Embryonic facial prominence (tissue), 1 donor: ENCODE measurements around the gene CD177.
"Not testable (repeated sequence)": the region's sequence is repeated elsewhere in the genome, so short reads cannot be mapped to it uniquely, and the experiment has no call there.

Experiments used
- DNase-seq: peaks from one replicate; pipeline ENCODE4 v3.0.0-alpha.2; 2016; ENCODE audit errors: extremely low spot score

CD177 gene

GRCh38 chr19:43332058-43332922 lies 21.2 kb upstream of the CD177 start:
- no peak for DNase-seq

DNA sequence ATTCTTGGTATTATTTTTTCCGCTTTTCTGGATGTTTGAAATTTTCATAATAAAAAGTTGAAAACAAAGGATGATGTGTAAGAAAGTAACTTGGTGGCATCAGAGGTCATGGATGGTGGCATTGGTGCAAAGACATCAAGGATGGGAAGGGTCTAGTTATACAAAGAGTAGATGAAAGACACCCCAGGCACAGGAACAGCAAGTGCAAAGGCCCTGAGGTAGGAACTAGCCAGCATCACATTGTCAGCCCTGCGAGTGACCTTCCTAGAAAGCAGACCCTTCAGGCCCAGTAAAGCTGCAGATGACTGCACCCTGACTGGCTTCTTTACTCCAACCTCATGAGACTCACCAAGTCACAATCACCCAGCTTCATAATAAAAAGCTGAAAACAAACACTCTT lies 17.0 kb upstream of the CD177 start:
- not testable (repeated sequence) for DNase-seq

DNA sequence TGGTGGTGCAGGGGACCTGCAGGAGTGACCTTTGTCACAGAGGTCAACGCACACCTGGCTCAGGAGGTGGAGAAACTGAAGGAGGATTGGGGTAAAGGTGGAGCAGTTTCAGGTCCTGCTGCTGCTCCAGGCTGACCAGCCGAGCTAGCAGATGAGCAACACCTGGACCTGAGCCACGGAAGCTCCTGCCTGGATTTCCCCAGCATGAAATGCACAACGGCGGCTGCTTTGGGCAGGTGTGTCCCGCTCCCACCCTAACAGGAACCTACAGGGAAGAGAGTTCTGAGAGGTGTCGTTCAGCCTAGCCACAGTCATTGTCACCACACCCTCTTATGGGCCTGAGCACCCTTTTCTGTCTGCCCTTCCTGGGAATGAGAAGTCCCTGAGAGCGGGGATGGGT lies 15.7 kb upstream of the CD177 start:
- DNase-seq: no peak

- no peak for DNase-seq
These were observed 15.0 kb upstream of the CD177 start for GRCh38 chr19:43338530-43338929.

- DNase-seq: not testable (repeated sequence)
These were observed 14.1 kb upstream of the CD177 start for GRCh38 chr19:43339243-43339930.

DNA sequence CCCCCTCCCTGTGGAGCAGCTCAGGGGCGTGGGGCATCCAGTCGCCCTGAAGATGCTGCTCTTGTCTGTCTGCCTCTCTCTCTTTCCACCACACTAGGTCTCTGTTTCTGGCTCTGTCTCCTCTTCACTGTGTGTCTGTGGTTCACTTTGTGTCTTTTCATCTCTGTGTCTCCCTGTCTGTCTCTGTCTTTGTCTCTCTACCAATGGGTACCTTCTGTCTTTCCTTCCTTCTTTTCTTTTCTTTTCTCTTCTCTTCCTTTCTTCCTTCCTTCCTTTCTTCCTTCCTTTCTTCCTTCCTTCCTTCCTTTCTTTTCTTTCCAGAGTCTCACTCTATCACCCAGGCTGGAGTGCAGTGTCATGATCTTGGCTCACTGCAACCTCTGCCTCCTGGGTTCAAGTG lies 13.4 kb upstream of the CD177 start:
- not testable (repeated sequence) for DNase-seq

- DNase-seq: not testable (repeated sequence)
These were observed 12.4 kb upstream of the CD177 start for GRCh38 chr19:43341098-43341497.

DNA sequence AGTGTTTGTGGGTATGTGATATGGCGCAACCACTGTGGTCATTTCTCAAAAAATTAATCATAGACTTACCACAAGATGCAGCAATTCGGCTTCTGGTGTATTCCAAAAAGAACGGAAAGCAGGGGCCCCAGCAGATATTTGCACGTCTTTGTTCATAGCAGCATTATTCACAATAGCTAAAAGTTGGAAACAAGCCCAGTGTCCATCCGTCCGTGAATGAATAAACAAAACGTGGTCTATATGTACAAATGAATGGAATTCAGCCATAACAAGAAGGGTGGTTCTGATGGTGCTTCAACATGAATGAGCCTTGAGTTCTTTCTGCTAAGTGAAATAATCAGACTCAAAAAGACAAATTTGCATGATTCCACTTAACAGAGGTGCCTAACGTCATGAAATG lies 11.4 kb upstream of the CD177 start:
- DNase-seq: not testable (repeated sequence)

DNA sequence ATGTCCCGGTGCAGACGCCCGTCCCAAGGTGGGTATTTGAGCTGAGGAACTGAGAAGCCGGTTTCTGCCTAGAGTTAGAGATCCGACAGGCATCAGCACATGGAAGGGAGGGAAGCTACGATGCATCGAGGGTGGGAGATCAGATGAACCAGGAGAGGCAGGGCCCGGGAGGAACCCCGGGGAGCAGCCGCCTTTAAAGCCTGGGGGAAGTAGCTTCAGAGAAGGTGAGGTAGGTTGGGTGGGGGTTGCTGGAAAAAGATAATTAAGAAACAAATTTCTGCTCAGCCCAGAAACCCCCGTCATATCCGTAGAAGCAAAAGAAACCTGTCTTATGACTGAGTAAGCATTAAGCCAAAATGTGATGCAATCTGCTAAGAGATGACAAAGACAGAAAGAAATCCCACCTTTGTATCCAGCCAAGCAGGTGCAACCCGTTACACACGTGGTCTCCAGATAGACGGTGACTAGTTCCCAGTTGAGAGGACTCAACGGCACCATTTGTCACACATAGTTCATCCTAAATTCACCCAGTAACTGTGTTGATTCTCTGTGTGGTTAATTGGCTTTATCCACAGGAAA lies 9.1 kb upstream of the CD177 start:
- DNase-seq: not testable (repeated sequence)

- not testable (repeated sequence) for DNase-seq
These were observed 3.7 kb upstream of the CD177 start for GRCh38 chr19:43349813-43350212.

DNA sequence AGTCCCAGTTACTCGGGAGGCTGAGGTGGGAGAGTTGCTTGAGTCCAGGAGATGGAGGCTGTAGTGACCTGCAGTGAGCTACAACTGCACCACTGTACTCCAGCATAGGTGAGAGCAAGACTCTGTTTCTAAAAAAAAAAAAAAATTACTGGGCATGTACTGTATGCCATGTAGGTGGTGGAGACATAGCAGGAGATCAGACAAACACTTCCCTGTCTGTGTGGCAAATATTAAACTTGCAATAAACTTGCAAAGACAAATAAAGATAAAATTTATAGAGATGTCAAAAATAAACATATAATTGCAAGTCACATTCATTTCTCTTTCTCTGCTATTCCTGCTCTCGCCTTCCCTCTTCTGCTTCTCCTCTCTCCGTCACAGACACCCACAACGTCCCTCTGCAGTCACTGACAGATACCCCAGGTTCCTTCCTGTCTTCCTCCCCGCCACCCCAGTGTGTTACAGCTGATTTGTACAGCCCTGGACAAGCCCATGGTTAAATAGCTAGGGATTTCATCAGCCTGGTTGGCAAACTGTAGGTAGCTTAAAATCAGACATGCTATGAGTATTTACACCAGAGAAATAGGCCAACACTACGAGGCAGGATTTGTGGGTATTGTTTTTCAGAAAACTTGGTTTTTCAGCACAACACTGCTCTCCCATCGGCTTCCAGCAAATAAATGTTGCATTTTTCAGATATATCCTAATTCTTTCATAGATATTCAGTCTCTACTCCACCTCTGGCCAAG lies 1.3 kb upstream of the CD177 start:
- no peak for DNase-seq

DNA sequence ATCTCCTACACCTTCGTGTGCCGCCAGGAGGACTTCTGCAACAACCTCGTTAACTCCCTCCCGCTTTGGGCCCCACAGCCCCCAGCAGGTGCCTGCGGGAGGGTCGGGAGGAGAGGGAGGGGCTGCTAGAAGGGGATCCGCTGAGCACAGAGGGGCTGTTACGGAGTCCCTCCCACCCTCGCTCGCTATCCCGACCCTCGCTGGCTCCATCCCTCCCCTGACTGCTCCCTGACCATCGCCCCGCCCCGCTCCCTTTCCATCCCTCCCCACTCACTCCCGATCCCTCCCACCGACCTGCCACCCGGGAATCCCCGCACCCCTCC lies 780 bp downstream of the CD177 start:
- no peak for DNase-seq

DNA sequence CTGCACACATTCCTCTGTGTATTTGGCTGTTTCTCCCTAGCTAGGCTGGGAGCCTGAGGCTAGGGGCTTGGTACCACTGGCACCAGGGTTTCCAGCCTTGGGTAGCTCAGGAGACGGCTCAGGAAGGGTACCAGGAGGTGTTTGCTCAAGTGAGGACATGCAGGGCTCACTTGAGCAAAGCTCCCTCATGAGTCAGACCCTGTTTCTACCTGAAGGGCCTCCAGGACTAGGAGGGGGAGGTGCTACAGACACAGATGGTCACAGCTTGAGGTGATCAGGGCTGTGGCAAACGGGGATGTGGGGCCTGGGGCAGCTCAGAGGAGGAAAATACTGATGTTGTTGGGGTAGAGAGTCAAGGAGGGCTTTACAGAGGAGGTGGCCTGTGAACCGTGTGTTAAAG lies 3.3 kb downstream of the CD177 start:
- not testable (repeated sequence) for DNase-seq

GRCh38 chr19:43362179-43362578 lies 8.7 kb downstream of the CD177 start:
- no peak for DNase-seq

DNA sequence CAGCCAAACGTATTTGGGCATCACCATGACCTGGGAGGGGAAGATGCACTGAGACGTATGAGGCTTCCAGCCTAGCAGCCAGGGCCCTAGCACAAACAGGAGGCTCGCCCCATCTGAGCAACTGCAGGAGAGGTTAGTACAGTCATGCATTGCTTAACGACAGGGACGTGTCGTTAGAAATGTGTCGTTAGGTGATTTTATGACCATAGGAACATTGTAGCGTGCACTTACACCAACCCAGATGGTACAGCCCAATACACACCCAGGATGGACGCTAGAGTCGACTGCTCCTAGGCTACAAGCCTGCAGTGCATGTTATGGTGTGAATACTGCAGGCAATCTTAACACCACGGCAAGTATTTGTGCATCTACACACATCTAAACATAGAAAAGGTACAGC lies 9.3 kb downstream of the CD177 start:
- no peak for DNase-seq

DNA sequence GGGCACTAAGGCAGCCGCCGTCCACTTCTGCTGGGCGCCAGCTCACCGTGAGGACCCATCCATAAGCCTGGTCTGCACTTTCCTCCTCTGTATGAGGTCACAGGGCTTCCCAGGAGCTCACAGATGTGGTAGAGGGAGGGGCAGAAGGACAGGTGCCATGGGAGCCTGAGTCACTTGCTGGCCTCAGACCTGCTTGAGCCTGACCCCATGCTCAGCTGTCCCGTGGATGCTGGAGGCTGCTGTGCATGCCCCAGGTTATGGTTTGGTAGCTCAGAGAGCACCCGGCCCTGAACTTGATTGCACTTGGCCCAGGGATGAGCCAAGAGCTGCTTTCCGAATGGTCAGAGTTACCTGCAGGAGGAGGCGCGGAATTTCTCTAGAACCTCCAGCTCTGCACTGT lies 12.2 kb downstream of the CD177 start:
- not testable (repeated sequence) for DNase-seq

DNA sequence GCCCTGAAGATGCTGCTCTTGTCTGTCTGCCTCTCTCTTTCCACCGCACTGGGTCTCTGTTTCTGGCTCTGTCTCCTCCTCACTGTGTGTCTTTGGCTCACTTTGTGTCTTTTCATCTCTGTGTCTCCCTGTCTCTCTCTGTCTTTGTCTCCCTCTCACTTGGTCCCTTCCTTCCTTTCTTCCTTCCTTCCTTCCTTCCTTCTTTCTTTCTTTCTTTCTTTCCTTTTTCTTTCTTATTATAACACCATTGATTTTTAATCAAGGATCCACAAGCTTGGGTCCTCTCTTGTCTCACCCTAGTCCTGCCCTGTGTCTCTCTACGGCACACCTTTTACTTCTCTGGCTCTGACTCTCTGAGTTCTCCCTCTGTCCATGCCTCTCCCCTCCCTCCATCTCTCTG lies 14.3 kb downstream of the CD177 start:
- no peak for DNase-seq

DNA sequence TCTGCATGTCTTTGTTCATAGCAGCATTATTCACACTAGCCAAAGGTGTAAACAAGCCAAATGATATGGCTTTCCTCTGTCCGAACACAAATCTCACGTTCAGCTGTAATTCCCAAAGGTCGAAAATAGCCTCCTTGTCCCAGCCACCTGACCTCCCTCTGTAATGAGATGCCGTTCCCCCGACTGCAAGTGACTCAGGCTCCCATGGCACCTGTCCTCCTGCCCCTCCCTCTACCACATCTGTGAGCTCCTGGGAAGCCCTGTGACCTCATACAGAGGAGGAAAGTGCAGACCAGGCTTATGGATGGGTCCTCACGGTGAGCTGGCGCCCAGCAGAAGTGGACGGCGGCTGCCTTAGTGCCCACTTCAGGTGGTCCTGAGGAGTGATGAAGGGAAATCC lies 15.4 kb downstream of the CD177 start:
- not testable (repeated sequence) for DNase-seq

DNA sequence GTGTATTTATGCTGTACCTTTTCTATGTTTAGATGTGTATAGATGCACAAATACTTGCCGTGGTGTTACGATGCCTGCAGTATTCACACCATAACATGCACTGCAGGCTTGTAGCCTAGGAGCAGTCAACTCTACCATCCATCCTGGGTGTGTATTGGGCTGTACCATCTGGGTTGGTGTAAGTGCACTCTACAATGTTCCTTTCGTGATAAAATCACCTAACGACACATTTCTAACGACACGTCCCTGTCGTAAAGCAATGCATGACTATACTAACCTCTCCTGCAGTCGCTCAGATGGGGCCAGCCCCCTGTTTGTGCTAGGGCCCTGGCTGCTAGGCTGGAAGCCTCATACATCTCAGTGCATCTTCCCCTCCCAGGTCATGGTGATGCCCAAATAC lies 18.4 kb downstream of the CD177 start:
- DNase-seq: no peak

DNA sequence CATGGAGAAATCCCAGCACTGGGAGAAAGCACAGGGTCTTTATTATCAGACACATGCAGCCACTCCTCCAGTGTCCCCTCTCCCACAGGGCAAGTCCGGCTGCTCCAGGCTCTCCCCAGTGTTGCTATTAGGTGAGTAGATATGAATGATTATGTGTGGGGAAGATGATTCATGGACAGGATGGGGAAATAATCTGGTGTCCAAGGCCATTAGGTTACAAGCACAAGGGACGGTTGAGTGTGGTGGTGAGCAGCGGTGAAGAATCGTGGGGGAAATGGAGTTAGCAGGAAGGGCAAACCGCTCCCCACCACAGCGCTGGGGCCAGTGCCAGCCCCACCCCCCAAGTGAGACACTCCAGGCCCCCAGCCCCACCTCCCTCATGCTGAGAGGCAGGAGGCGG lies 19.0 kb downstream of the CD177 start:
- no peak for DNase-seq

GRCh38 chr19:43377624-43378023 lies 24.1 kb downstream of the CD177 start:
- not testable (repeated sequence) for DNase-seq

DNA sequence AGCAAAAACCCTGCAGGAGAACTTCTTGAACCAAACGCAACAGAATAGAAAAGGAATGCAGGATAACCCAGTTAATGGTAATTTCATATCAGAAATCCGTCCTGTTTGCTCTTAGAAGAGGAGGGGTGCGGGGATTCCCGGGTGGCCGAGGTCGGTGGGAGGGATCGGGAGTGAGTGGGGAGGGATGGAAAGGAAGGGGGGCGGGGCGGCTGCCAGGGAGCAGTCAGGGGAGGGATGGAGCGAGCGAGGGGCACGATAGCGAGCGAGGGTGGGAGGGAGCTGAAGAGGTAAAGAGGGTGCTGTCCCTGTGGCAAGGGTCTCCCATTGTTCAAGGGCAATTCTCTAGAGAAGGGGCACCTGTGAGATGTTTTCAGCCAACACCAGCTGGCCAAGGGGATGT lies 26.5 kb downstream of the CD177 start:
- DNase-seq: no peak
